RKO (cell line): ENCODE data around the gene SCARB1.

Experiments used
- DNase-seq: peaks from one replicate; pipeline ENCODE4 v3.0.0-alpha.2; 2016; ENCODE audit warnings: low spot score

Gene SCARB1

GRCh38 chr12:124745891-124746570 lies 117.6 kb downstream of the SCARB1 start:
- DNase-seq, result peak; percentile 75

- DNase-seq, result no peak
Observed at GRCh38 chr12:124745465-124745890, 118.2 kb downstream of the SCARB1 start.

GRCh38 chr12:124744659-124745464 lies 118.8 kb downstream of the SCARB1 start:
- DNase-seq, result peak; percentile 33

- no peak for DNase-seq
Observed at GRCh38 chr12:124744273-124744640, 119.4 kb downstream of the SCARB1 start.

GRCh38 chr12:124743479-124744272 lies 120.0 kb downstream of the SCARB1 start:
- no peak for DNase-seq

GRCh38 chr12:124742678-124743077 lies 121.0 kb downstream of the SCARB1 start:
- DNase-seq, result no peak

GRCh38 chr12:124742111-124742510 lies 121.6 kb downstream of the SCARB1 start:
- no peak for DNase-seq

GRCh38 chr12:124741211-124741610 lies 122.5 kb downstream of the SCARB1 start:
- DNase-seq, result no peak

- peak; percentile 81 for DNase-seq
Observed at GRCh38 chr12:124740691-124741137, 123.0 kb downstream of the SCARB1 start.

- peak; percentile 38 for DNase-seq
Observed at GRCh38 chr12:124739953-124740561, 123.6 kb downstream of the SCARB1 start.

- DNase-seq, result no peak
Observed at GRCh38 chr12:124738636-124739467, 124.8 kb downstream of the SCARB1 start.

- DNase-seq, result no peak
Observed at GRCh38 chr12:124737772-124738635, 125.7 kb downstream of the SCARB1 start.

GRCh38 chr12:124737040-124737419 lies 126.6 kb downstream of the SCARB1 start:
- DNase-seq, result peak; percentile 62

GRCh38 chr12:124736115-124737039 lies 127.3 kb downstream of the SCARB1 start:
- no peak for DNase-seq

GRCh38 chr12:124734224-124734788 lies 129.4 kb downstream of the SCARB1 start:
- peak; percentile 32 for DNase-seq

- no peak for DNase-seq
Observed at GRCh38 chr12:124733086-124733485, 130.6 kb downstream of the SCARB1 start.

GRCh38 chr12:124732275-124733075 lies 131.2 kb downstream of the SCARB1 start:
- no peak for DNase-seq

- no peak for DNase-seq
Observed at GRCh38 chr12:124731869-124732268, 131.8 kb downstream of the SCARB1 start.
